ENCODE results near the gene MYO5C.

- no peak for TF ChIP-seq CTCF (conservative IDR thresholded peaks at IDR 0.05; ENCODE audit: low read length)
- TF ChIP-seq EZH2phosphoT487 (IDR thresholded peaks at IDR 0.05; ENCODE audit: borderline replicate concordance, low read depth, low read length), result no peak
Observed at GRCh38 chr15:52196891-52197290, 98.7 kb downstream of the MYO5C start.

Measured in OCI-LY7 (cell line).